PFSK-1 (cell line): ENCODE data around the gene PKP2.

ENCODE experiments used
- FOXP2 ChIP-seq: optimal IDR thresholded peaks from 2 replicates; pipeline ENCODE3; 2011; ENCODE audit warnings: borderline replicate concordance, control low read depth, inconsistent platforms; ENCODE audit not compliant: insufficient read depth; ENCODE audit errors: extremely low read length, extremely low read depth
- POLR2AphosphoS5 ChIP-seq: IDR thresholded peaks from 2 replicates; pipeline ENCODE4 v1.6.1; 2012; ENCODE audit warnings: low read depth, mild to moderate bottlenecking, control low read depth, low read length, moderate library complexity
- SIN3A ChIP-seq: IDR thresholded peaks from 2 replicates; pipeline ENCODE4 v1.6.1; 2012; ENCODE audit warnings: mild to moderate bottlenecking, low read length, moderate library complexity, borderline replicate concordance; ENCODE audit not compliant: insufficient read depth
- TAF1 ChIP-seq: IDR thresholded peaks from 2 replicates; pipeline ENCODE4 v1.6.1; 2012; ENCODE audit warnings: low read length, control low read depth, borderline replicate concordance; ENCODE audit not compliant: insufficient read depth
- TF ChIP-seq, protein P1 (sequence below), 2 experiments: IDR thresholded peaks; 2 replicates each; pipeline versions ENCODE4 v1.6.1 to v1.8.0; 2011 to 2012; ENCODE audit warnings: low read depth in 2 of 2, low read length in 2 of 2, control low read depth in 1 of 2, inconsistent platforms in 1 of 2, mild to moderate bottlenecking in 1 of 2, moderate library complexity in 1 of 2; ENCODE audit not compliant: insufficient read depth in 1 of 2

Gene PKP2

DNA sequence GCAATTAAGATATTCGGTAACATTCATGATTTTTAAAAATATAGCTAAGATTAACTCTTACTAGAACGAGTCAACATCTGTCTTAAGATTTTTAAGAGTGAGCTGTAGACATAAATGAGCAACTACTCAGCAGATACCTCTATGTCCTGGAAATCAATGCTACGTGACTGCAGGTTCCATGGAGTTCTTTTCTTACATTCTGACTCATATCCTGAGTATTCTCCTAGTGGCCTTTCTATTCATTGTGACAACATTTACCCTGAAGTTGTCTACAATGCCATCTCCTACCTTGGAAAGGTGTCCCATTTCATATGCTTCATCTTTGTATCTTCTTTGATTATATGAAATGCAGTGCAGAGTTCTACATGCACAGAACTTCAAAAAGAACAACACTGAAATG lies 59.9 kb downstream of the PKP2 start:
- no peak for TF ChIP-seq POLR2AphosphoS5
- TF ChIP-seq TAF1: no peak
- TF ChIP-seq FOXP2: no peak
- TF ChIP-seq SIN3A: no peak
- TF ChIP-seq, protein P1, sequence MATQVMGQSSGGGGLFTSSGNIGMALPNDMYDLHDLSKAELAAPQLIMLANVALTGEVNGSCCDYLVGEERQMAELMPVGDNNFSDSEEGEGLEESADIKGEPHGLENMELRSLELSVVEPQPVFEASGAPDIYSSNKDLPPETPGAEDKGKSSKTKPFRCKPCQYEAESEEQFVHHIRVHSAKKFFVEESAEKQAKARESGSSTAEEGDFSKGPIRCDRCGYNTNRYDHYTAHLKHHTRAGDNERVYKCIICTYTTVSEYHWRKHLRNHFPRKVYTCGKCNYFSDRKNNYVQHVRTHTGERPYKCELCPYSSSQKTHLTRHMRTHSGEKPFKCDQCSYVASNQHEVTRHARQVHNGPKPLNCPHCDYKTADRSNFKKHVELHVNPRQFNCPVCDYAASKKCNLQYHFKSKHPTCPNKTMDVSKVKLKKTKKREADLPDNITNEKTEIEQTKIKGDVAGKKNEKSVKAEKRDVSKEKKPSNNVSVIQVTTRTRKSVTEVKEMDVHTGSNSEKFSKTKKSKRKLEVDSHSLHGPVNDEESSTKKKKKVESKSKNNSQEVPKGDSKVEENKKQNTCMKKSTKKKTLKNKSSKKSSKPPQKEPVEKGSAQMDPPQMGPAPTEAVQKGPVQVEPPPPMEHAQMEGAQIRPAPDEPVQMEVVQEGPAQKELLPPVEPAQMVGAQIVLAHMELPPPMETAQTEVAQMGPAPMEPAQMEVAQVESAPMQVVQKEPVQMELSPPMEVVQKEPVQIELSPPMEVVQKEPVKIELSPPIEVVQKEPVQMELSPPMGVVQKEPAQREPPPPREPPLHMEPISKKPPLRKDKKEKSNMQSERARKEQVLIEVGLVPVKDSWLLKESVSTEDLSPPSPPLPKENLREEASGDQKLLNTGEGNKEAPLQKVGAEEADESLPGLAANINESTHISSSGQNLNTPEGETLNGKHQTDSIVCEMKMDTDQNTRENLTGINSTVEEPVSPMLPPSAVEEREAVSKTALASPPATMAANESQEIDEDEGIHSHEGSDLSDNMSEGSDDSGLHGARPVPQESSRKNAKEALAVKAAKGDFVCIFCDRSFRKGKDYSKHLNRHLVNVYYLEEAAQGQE (IDR thresholded peaks at IDR 0.05; ENCODE audit: insufficient read depth in 1 of 2, low read depth in 2 of 2, low read length in 2 of 2): no peak

DNA sequence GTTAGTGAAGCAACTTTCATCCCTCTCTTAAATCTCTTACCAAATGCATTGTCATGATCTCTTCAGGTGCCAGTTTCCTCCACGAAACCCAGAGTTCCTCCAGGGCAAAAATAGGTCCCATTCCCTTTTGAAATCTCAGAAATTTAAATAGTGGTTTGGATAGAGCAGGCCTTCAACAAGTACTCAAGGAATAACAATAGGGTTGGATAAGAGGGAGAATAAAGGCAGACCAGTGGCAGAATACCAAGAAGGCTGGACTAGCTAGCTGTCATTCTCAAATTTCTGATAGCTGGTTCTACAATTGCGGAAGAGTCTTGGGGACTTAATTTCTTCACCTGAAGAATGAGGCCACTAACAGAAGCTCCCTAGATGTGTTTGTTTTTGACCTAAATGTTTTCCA lies 62.5 kb downstream of the PKP2 start:
- TF ChIP-seq POLR2AphosphoS5: no peak
- TF ChIP-seq TAF1: no peak
- TF ChIP-seq, protein P1 (IDR thresholded peaks at IDR 0.05; ENCODE audit: insufficient read depth in 1 of 2, low read depth in 2 of 2, low read length in 2 of 2): no peak
- no peak for TF ChIP-seq FOXP2
- TF ChIP-seq SIN3A: no peak

DNA sequence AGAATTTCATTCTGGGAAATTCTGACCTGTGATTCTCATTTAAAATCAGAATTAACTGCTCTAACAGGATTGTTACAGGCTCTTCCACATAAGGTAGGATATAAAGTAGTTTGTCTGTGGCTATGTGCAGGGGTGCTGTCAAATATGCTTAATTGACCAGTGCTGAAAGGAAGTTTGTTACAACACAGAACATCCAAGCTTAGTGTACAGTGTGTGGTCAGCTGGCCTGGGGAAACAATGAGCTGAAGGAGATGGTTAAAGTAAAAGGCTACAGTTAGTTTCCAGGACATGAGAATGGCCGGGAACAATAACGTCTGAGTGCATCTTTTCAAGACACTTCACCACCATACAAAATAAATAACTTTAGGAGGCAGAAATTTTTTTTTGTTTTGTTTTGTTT lies 68.0 kb downstream of the PKP2 start:
- TF ChIP-seq POLR2AphosphoS5: no peak
- TF ChIP-seq FOXP2: no peak
- TF ChIP-seq SIN3A: no peak
- no peak for TF ChIP-seq TAF1
- TF ChIP-seq, protein P1 (IDR thresholded peaks at IDR 0.05; ENCODE audit: insufficient read depth in 1 of 2, low read depth in 2 of 2, low read length in 2 of 2): no peak

DNA sequence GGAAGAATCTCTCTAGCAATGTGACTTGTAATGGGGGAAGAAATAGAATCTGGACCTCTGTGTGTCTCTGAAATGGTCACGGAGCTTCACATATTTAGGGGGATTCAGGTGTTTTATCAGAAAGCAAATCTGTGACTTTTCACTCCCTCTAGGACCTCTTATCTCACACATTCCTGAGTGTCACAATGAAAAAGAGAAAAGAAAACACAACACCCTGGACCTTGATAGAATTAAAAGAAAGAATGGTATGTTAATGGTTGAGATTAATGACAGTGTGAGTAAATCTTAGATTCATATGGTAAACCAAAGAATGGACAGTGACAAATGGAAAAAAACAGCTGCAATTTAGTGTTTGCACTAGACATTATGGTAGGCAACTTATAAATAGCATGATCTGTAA lies 68.5 kb downstream of the PKP2 start:
- TF ChIP-seq, protein P1 (IDR thresholded peaks at IDR 0.05; ENCODE audit: insufficient read depth in 1 of 2, low read depth in 2 of 2, low read length in 2 of 2): no peak
- TF ChIP-seq FOXP2: no peak
- TF ChIP-seq TAF1: no peak
- no peak for TF ChIP-seq SIN3A
- no peak for TF ChIP-seq POLR2AphosphoS5
